HG03196 (cell line): ENCODE data around the gene NKPD1.
A peak's percentile ranks its signal among the peaks of the same experiment; 100 is the strongest.

Experiments
- ATAC-seq: cut with Tn5 transposase; IDR thresholded peaks from one replicate; pipeline ENCODE4 v1.9.1; 2021; ENCODE audit not compliant: unreplicated experiment

The NKPD1 gene, protein sequence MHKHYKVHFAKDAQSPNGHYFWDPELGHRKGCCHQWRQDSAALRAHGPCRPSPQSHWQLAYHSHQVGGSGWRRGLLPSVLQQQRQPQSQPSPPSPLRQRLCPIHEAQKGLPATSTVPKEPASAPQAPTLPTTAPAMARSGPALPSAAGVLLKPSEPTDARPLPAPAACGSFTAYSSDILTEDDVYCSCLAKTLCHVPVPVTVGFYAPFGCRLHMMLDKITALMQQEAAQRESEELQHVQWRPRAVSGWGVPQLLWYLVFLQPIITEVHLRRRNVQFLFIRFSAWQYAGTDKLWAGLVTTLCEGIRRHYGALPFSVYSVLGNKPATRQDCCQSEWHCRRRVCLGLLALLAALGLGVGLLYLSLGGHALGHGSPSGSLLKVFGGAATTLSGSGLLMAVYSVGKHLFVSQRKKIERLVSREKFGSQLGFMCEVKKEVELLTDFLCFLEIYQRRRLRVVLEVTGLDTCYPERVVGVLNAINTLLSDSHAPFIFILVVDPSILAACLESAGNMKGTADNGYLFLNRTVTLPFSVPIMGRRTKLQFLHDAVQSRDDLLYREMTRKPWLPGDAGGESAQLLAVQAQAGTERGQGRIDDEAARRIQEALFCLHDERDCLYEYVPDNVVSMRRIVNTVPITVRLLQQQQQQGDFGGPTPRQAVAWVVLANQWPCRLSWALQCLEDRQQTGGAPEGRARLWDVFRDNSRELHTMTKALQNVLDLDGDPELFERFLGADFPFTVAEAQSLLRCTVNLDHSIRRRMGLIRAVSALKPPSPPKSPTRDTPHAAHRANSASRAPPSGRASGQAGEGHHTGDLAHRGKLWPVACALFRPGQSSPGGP

DNA sequence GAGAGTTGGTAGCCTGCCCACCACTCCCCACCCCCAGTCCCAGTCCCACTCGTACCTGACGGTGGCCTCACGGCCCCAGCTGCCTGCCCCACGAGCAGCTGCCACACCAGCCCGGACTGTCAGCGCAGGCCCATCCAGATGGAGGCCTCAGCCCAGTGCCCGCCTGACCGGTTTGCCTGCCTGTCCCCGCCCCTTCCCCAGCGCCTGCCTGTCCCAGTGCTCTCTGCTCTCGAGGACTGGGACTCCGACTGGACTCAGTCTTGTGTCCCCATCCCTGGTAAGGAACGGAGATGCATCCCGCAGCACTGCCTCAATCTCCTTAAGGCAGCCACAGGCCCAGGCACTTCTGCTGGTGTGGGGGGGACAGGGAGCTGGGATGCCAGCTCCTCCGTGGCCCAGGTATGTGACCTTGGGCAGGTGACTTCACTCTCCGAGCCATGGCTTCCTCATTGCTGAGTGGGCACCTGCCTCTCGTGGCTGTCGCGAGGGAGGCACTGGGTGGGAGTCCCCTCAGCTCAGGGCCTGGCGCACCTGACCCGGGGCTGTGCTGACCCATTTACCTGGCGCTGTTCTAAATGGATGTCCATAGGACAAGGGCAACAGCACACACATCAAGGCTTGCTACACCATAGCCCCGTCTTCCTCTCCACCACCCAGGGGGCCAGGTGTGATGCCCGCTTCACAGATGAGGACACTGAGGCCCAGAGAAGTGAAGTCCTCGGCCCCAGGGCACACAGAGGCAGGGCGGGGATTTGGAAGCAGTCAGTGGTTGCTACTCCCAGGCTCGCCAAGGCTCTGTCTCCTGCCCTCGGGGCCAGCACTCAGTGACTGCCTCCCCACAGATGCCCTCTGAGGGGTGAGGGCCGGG, at the start of gene NKPD1:
TSS of gene NKPD1 (minus strand) at position 113 of the 868 bp plus-strand sequence. CDS start 832 bp downstream, outside the sequence.
- ATAC-seq, result no peak

DNA sequence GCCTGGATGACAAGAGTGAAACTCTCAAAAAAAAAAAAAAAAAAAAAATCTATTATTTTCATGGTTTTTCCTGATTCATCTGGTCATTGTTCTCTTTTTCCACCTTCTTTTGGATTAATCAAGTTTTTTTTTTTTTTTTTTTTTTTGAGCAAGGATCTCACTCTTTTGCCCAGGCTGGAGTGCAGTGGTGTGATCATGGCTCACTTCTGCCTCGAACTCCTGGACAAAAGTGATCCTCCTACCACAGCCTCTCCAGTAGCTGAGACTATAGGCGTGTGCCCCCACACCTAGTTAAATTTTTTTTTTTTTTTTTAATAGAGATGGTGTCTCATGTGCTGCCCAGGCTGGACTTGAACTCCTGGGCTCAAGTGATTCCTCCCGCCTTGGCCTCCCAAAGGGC, 45.5 kb upstream of the NKPD1 start:
- no peak for ATAC-seq

DNA sequence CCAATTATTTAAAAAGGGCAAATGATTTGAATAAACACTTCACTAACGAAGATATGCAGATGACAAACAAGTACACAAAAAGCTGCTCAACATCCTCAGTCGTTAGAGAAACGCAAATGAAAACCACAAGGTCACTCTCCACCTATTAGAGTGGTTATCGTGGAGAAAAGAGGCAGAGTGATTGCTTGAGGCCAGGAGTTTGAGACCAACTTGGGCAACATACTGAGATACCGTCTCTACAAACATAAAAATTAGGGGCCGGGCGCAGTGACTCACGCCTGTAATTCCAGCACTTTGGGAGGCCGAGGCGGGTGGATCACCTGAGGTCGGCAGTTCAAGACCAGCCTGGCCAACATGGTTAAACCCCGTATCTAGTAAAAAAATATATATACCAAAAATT, 45.0 kb upstream of the NKPD1 start:
- ATAC-seq, result no peak

DNA sequence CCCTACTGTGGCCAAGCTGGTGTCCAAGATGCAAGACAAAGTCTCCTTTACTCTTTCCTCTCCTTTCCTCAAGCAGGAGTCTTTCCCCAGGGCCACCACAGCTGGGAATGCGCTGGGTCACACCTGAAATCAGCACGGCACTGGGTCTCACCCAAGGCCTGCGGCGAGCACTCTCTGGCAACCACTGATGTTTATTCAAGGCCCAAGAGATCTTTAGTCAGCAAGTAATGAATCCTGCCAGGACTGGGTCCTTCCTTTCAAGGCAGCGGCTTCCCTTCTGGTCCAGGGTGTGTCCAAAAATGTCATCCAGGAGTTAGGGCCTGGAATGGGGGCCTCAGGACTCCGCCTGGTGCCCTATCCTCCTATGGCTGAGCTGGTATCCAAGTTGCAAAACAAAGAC, 41.9 kb upstream of the NKPD1 start:
- no peak for ATAC-seq

DNA sequence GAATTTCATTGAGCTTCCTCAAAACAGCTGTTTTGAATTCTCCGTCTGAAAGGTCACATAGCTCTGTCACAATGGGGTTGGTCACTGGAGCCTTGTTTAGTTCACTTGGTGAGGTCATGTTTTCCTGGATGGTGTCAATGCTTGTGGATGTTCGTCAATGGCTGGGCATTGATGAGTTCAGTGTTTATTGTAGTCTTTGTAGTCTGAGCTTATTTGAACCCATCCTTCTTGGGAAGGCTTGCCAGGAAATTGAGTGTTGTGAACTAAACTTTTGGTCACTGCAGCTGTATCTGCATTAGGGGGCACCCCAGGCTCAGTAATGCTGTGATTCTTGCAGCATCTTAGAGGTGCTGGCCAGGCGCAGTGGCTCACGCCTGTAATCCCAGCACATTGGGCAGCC, 39.8 kb upstream of the NKPD1 start:
- no peak for ATAC-seq

DNA sequence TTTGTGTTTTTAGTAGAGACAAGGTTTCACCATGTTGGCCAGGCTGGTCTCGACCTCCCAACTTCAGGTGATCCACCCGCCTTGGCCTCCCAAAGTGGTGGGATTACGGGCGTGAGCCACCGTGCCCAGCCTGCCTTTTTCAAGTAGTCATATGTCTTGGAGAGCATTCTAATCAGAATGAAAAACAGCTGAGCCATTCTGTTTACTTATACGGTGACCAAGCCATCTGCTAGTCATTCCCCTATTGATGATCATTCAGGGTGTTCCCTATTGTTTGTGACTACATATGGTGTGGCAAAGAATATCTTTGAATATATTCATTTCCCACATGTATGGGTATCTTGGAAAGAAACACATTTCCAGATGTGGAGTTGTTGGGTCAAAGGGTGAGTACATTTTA, 35.0 kb upstream of the NKPD1 start:
- ATAC-seq, result no peak

DNA sequence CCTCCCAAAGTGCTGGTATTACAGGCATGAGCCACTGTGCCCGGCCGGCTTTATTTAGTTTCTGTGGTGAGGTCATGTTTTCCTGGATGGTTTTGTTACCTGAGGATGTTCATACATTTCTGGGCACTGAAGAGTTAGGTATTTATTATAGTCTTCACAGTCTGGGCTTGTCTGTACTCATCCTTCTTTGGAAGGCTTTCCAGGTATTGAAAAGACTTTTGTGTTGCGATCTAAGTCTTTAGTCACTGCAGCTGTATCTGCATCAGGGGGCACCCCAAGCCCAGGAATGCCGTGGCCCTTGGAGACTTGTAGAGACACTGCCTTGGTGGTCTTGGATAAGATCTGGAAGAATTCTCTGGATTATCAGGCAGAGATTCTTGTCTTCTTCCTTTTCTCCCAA, 30.6 kb upstream of the NKPD1 start:
- ATAC-seq, result no peak

DNA sequence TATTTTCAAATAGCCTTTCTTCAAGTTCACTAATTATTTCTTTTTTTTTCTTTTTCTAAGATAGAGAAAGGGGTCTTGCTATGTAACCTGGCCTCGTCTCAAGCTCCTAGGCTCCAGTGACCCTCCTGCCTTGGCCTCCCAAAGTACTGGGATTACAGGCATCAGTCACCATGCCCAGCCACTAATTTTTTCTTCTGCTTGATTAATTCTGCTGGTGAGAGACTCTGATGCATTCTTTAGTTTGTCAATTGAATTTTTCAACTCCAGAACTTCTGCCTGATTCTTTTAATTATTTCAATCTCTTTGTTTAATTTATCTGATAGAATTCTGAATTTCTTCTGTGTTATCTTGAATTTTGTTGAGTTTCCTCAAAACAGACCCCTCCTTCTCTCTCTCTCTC, 29.2 kb upstream of the NKPD1 start:
- ATAC-seq, result no peak

DNA sequence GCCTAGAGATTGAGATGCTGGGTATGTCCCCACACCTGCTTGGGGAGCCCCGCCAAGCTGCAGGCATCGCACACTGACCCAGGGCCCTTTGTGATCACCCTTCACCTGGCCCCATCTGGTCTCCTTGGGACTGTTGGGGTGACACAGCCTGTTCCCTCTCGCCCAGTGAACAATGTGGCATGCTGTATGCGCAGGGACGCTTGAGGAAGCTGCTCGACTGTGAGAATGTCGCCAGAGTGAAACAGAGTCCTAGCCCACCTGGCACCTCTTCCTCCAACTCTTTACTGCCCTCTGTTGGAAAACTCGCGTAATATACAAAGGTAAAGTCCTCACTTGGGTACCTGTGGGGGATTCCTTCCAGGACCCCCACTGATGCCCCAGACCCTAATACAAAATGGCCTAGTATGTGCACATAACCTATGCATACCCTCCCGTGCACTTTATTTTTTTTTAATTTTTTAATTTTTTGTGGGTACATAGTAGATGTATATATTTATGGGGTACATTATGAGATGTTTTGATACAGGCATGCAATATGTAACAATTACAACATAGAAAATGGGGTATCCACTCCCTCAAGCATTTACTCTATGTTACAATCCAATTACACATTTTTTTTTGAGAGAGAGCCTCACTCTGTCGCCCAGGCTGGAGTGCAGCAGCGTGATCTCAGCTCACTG, 26.8 kb upstream of the NKPD1 start:
- ATAC-seq, result no peak

DNA sequence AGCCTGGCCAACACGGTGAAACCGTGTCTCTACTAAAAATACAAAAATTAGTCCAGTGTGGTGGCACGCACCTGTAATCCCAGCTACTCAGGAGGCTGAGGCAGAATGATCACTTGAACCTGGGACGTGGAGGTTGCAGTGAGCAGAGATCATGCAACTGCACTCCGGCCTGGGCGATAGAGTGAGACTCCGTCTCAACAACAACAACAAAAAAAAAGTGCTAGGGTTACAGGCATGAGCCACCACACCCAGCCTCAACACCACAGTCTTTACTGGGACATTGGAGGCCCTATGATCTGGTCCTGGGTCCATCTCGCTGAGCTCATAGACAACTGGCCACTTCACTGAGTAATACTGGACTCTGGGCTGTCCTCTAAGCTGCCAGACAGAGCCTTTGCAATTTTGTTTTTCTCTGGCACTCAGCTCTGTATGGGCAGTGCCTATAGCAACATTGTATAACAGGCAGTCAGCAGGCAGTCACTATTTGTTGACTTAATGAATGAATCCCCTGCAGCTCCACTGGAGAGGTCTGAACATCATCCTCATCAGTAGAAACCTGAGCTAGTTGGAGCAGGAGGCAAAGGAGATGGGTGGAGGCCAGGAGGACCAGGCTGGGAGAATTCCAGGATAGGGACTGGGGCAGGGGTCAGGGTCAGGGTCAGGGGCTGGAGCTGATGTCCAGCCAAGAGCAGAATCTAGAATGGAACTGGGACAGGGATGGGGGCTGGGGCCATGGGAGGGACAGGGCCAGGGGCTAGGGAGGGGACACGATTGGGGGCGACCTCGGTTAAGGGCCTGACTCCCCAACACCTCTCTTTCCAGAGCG, 25.9 kb upstream of the NKPD1 start:
- no peak for ATAC-seq

DNA sequence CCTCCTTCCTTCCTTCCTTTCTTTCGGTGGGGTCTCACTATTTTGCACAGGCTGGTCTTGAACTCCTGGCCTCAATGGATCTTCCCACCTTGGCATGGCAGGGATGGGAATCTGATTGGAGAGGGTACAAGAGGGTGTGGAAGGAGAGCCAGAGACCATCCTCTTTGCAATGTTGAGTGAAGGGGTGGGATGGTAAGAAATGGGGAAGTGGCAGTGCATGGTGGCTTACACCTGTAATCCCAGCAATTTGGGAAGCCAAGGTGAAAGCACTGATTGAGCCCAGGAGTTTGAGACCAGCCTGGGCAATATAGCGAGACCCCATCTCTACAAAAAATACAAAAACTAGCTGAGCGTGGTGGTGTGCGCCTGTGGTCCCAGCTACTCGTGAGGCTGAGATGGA, 23.3 kb upstream of the NKPD1 start:
- ATAC-seq, result no peak

DNA sequence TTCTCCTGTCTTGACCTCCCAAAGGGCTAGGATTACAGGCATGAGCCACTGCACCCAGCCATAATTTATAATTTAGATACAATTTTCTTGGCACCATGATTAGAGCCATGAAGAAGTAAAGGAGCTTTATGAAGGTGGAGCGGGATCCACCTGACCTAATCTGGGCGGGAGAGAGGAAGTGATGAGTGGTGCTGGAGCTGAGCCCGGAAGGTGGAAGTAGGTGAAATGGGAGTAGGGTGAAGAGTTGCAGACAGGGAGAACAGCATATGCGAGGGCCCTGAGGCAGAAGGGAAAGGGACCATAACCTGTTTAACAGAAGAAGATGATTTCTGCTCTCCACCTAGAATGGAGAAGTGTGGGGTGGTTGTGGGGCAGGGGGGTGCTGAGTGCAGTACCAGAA, 22.0 kb upstream of the NKPD1 start:
- ATAC-seq, result no peak

DNA sequence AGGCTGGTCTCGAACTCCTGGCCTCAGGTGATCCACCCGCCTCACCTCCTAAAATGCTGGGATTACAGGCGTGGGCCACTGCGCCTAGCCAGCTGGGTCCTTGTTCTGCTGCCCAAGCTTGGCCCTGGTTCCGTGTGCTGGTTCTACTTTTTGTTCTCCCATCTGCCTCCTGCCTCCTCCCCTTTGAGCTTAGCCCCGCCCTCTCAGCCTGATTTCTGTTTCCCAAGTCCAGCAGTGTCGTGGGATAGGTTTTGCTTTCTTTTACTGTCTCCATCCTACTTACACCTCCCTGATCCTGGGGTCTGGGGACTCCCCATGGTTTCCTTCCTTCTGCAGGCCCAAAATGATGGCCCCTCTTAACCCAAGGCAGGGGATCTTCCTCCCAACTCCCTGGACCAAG, 20.2 kb upstream of the NKPD1 start:
- ATAC-seq, result no peak

DNA sequence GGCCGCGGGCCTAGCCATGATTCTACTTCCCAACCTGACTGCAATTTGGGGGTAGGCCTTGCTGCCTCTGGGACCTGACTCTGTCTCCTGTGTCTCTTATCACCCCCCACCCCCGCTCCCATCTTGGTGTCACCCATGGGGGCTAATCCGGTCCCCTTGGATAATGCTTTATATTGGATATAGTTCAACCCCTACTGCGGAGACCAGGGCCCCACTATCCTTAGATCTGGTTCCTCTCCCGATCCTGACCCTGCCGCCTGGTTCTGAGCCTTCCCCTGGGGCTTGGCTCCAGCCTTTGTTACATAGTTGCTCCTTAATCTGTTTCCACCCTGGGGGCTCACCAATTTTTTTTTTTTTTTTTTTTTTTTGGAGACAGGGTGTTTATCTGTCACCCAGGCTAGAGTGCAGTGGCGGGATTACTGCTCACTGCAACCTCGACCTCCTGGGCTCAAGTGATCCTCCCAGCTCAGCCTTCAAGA, 19.1 kb upstream of the NKPD1 start:
- no peak for ATAC-seq

DNA sequence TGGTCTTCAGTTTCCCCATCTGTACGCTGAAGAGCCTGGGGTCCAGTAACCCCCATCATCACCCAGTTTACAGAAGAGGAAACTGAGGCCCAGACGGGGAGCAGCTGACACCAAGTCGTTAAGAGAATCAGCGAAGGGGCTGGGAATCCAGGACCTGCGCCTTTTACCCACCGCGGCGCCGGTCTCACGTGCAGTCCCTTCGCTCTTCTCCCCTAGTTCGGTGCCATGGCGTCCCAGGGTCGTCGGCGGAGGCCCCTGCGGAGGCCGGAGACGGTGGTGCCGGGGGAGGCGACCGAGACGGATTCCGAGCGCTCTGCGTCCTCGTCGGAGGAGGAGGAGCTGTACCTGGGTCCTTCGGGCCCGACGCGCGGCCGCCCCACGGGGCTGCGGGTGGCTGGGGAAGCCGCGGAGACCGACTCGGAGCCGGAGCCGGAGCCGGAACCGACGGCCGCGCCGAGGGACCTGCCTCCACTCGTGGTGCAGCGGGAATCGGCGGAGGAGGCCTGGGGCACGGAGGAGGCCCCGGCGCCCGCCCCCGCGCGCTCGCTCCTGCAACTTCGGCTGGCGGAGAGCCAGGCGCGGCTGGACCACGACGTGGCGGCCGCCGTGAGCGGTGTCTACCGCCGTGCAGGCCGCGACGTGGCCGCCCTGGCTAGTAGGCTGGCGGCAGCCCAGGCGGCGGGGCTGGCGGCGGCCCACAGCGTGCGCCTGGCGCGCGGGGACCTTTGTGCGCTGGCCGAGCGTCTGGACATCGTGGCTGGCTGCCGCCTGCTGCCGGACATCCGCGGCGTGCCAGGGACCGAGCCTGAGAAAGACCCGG, 18.5 kb upstream of the NKPD1 start:
- ATAC-seq, result no peak

DNA sequence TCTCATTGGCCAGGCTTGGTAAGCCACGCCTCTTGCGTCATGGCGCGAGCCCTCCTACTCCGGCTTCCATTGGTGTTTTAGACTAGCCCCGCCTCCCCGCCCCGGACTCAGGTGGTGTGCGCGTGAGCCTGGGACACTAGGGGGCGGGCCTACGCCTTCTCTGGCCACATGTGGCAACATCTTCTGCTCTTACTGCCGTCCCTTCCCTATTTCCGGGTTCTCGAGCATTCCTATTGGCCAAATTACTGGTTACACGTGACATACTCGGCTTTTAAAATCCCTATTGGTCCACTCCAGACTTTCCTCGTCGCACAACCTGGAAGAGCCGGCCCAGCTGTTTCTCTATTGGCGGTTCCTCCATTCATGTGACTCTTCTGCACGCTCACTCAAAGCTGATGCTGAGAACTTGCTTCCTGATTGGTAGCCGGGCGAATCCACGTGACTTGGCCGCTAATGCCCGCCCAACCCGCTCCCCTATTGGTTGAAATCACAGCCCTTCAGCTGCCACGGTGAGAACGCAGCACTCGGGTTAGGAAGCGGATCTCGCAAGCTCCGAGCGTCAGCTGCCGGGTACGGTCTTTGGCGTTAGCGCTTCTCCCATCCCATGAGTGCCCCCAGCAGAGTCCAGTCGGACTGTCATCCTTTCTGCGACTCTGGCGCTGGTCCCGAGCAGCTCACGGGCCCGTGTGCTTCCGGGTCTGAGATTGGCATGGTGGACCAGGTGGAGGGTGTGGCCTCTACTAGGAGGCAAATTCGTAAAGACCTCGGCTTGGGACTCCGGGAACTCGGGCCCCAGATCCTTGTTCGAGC, 17.7 kb upstream of the NKPD1 start, which contains the start of gene BLOC1S3:
TSS of gene BLOC1S3 (plus strand) at position 523 of the 810 bp plus-strand sequence. CDS start 513 bp downstream, outside the sequence.
- ATAC-seq, result peak; percentile 80

DNA sequence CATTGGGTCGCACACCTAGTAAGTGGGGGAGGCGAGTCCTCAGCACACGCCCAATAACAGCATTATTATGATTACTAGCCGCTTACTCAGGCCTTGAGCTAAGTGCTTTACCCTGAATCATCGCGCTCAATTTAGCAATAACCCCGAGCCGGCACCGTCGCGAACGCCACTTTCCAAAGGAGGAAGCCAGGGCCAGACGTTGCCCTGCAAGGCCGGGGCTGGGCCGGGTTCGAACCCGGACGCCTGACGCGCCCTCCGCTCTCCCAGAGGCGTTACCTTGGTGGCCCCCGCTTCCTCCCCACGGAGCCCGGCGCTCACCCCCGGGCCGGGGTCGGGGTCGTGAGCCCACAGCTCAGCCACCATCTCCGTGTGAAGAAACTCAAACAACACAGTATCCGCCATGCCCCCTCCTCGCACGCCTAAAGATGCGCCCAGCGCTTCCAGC, 17.1 kb upstream of the NKPD1 start, which contains the start of gene TRAPPC6A:
TSS of gene TRAPPC6A (minus strand) at position 421 of the 445 bp plus-strand sequence. CDS start at position 402, 19 bp downstream.
- no peak for ATAC-seq
